Esophagus muscularis mucosa (tissue), 4 donors: ENCODE data around the gene USP2.

Experiments
- CTCF ChIP-seq, 3 experiments: fragments of 200-600 bp in 2 of 3; fragments of 450-650 bp in 1 of 3; sonication (generic) in 2 of 3; IDR thresholded peaks; one replicate each; pipeline ENCODE4 v1.5.1; 2017 to 2019; ENCODE audit warnings: antibody characterized with exemption in 3 of 3, mild to moderate bottlenecking in 2 of 3, moderate library complexity in 1 of 3
- EP300 ChIP-seq: sonication (generic); formaldehyde crosslinking; IDR thresholded peaks from one replicate; pipeline ENCODE4 v1.6.1; 2017; ENCODE audit warnings: antibody characterized with exemption
- POLR2A ChIP-seq: fragments of 450-650 bp; IDR thresholded peaks from one replicate; pipeline ENCODE4 v1.6.1; 2017; ENCODE audit warnings: antibody characterized with exemption, moderate library complexity, mild to moderate bottlenecking, low read depth
- POLR2AphosphoS5 ChIP-seq, 2 donors: sonication (generic); formaldehyde crosslinking; IDR thresholded peaks; one replicate each; pipeline ENCODE4 v1.6.1; 2017; ENCODE audit warnings: antibody characterized with exemption in 2 of 2

GRCh38 chr11:119347940-119348605 lies 33.4 kb downstream of the USP2 start:
- TF ChIP-seq CTCF (IDR thresholded peaks at IDR 0.05) (no peak), POLR2AphosphoS5 (IDR thresholded peaks at IDR 0.05) (no peak), POLR2A (no peak), EP300 (no peak)
